ENCODE measurements around the gene GADD45A. TPM values are rescaled to one million over a fixed set of nuclear protein-coding genes. Genes with fewer than 3 reads are reported as not detected.

The GADD45A gene
- total RNA-seq, 1 experiment from 2014 or later = 58.6 TPM

DNA sequence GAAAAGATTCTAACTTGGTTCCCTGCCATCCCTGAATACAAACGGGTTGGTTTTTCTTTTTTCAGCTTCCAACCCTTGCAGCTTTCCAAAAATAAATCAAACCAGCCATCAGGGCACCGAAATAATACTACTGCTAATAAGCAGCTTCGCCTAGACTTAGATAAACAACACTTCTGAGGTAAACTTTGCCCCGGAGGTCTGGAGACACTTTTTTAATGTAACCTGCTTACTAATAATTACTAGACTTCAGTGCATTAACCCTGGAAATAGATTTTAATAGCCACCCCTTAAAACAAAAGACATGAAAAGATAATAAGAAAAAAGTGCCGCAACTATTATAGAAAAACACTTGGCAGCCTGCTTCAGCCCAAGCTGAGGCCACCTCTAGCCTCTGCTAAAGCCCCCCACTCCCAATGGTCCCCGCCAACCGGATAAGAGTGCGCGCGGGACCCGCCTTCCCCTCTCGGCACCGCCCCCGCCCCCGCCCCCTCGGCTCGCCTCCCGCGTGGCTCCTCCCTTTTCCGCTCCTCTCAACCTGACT, 405 bp upstream of the GADD45A start:
- Histone ChIP-seq H3K4me1 (peaks cover 47% of the 10 kb centered on the region), H3K27me3 (replicated peaks; ENCODE audit: control insufficient read depth, insufficient read depth, low read length) (no peaks in the 10 kb centered on the region), H3K36me3 (ENCODE audit: control insufficient read depth, insufficient read depth, low read length) (peaks cover 1% of the 10 kb centered on the region), H3K9me3 (no peaks in the 10 kb centered on the region), H3K4me3 (ENCODE audit: low read depth, low read length) (peak overlapping the region; percentile 25)
- POLR2A ChIA-PET = interaction anchor here (0.6 to 2.0 kb wide), 18 partner anchors 8 to 152 kb away, joined by 3 to 23 read pairs (median 7); no protein-coding TSS in a partner anchor
- TF ChIP-seq, protein P1, sequence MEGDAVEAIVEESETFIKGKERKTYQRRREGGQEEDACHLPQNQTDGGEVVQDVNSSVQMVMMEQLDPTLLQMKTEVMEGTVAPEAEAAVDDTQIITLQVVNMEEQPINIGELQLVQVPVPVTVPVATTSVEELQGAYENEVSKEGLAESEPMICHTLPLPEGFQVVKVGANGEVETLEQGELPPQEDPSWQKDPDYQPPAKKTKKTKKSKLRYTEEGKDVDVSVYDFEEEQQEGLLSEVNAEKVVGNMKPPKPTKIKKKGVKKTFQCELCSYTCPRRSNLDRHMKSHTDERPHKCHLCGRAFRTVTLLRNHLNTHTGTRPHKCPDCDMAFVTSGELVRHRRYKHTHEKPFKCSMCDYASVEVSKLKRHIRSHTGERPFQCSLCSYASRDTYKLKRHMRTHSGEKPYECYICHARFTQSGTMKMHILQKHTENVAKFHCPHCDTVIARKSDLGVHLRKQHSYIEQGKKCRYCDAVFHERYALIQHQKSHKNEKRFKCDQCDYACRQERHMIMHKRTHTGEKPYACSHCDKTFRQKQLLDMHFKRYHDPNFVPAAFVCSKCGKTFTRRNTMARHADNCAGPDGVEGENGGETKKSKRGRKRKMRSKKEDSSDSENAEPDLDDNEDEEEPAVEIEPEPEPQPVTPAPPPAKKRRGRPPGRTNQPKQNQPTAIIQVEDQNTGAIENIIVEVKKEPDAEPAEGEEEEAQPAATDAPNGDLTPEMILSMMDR (IDR thresholded peaks at IDR 0.05; ENCODE audit: insufficient read depth in 1 of 2, low read depth in 1 of 2, low read length in 1 of 2, severe bottlenecking in 1 of 2, unreplicated experiment in 1 of 2) = no peak
- CTCF ChIA-PET = interaction anchor here (0.6 to 1.9 kb wide), 13 partner anchors 9 to 189 kb away, joined by 3 to 10 read pairs (median 5); no protein-coding TSS in a partner anchor
- intact Hi-C loops (cut with micrococcal nuclease; ENCODE audit: unreplicated experiment) = loop anchor here (1.0 to 5.0 kb wide), 5 partner anchors 16 to 123 kb away; no protein-coding TSS in a partner anchor
- no peaks in the 10 kb centered on the region for H3K27me3 Mint-ChIP-seq (ENCODE audit: insufficient read depth, unreplicated experiment)
- H3K4me3 Mint-ChIP-seq (ENCODE audit: unreplicated experiment) = peak overlapping the region; percentile 82
- no peak for DNase-seq
- no peaks in the 10 kb centered on the region for H3K9me3 Mint-ChIP-seq (ENCODE audit: unreplicated experiment)
- BruUV-seq (replicated peaks) = no TSS peak
- H3K4me1 Mint-ChIP-seq (ENCODE audit: low read depth, unreplicated experiment) = peaks cover 12% of the 10 kb centered on the region
- H3K27ac Mint-ChIP-seq (ENCODE audit: unreplicated experiment) = peak overlapping the region; percentile 94
- peaks cover 54% of the 10 kb centered on the region for H3K36me3 Mint-ChIP-seq (ENCODE audit: insufficient read depth, unreplicated experiment)

DNA sequence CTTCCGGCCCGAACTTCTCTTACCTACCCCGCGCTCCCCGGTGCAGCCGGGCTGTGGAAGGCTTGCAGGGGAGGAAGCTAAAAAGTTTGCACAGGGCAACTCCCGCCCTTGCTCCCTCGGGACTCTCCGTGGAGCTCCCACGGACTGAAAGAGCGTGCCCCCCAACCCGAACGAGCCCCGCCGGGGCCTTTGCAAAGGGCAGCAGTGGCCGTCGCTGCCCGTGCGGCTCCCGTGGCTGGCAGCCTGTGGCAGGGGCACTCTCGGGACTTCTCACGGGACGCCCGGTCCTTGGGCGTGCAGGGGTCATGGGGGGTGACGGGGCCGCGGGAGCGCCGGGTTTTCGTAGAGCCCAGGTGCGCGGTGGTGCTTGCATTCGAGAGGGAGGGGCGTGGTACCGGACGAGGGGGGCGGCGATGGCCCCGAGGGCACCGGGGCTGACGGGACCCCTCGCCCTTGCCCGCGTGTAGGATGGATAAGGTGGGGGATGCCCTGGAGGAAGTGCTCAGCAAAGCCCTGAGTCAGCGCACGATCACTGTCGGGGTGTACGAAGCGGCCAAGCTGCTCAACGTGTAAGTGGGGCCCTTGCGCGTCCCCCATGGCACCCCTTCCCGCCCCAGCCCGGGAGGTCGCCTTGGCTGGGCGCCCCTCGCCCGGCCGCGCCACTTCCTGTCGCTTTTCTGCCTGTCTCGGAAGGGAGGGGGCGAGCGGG, 711 bp downstream of the GADD45A start:
- ChIA-PET POLR2A (interaction anchor here (0.6 to 2.0 kb wide), 16 partner anchors 15 to 153 kb away, joined by 3 to 23 read pairs (median 6); no protein-coding TSS in a partner anchor), CTCF (interaction anchor here (0.6 to 1.9 kb wide), 13 partner anchors 10 to 190 kb away, joined by 3 to 10 read pairs (median 5); no protein-coding TSS in a partner anchor)
- peak overlapping the region; percentile 89 for H3K4me3 ChIP-seq (ENCODE audit: low read depth, low read length)
- no peaks in the 10 kb centered on the region for H3K27me3 Mint-ChIP-seq (ENCODE audit: insufficient read depth, unreplicated experiment)
- H3K27ac Mint-ChIP-seq (ENCODE audit: unreplicated experiment) = peak overlapping the region; percentile 94
- peaks cover 51% of the 10 kb centered on the region for H3K4me1 ChIP-seq
- H3K4me1 Mint-ChIP-seq (ENCODE audit: low read depth, unreplicated experiment) = peaks cover 12% of the 10 kb centered on the region
- BruUV-seq (replicated peaks) = no TSS peak
- H3K9me3 ChIP-seq = no peaks in the 10 kb centered on the region
- H3K36me3 ChIP-seq (ENCODE audit: control insufficient read depth, insufficient read depth, low read length) = peaks cover 1% of the 10 kb centered on the region
- no peaks in the 10 kb centered on the region for H3K27me3 ChIP-seq (replicated peaks; ENCODE audit: control insufficient read depth, insufficient read depth, low read length)
- peak; percentile 40 to 55 for DNase-seq
- H3K36me3 Mint-ChIP-seq (ENCODE audit: insufficient read depth, unreplicated experiment) = peaks cover 54% of the 10 kb centered on the region
- peak overlapping the region; percentile 82 for H3K4me3 Mint-ChIP-seq (ENCODE audit: unreplicated experiment)
- TF ChIP-seq, protein P1 (IDR thresholded peaks at IDR 0.05; ENCODE audit: insufficient read depth in 1 of 2, low read depth in 1 of 2, low read length in 1 of 2, severe bottlenecking in 1 of 2, unreplicated experiment in 1 of 2) = no peak
- no peaks in the 10 kb centered on the region for H3K9me3 Mint-ChIP-seq (ENCODE audit: unreplicated experiment)
- intact Hi-C loops (cut with micrococcal nuclease; ENCODE audit: unreplicated experiment) = loop anchor here (1.0 to 5.0 kb wide), 7 partner anchors 15 to 150 kb away; no protein-coding TSS in a partner anchor

Measured in Caco-2 (cell line).